CD8-positive, alpha-beta memory T cell (primary cell): ENCODE results near the gene LHFPL6. TPM values are rescaled to one million over a fixed set of nuclear protein-coding genes. Genes with fewer than 3 reads are reported as not detected.

ENCODE experiments used
- CTCF ChIA-PET: fragments of 350-600 bp; sonication (Branson Sonifier 250); formaldehyde crosslinking; loops from one replicate; lab custom pipeline; 2021; ENCODE audit warnings: antibody characterized with exemption; lab: Charles Lee
- POLR2A ChIA-PET: fragments of 350-600 bp; sonication (Branson Sonifier 250); formaldehyde crosslinking; loops from one replicate; lab custom pipeline; 2021; ENCODE audit warnings: antibody characterized with exemption; lab: Charles Lee
- DNase-seq, 5 donors: peaks; one replicate each; pipeline versions ENCODE4 v3.0.0 to v3.0.0-alpha.2; 2020 to 2022; ENCODE audit warnings: mixed read lengths in 1 of 5
- H3K27ac ChIP-seq: one replicate; pipeline ENCODE4 v1.7.0; 2013; ENCODE audit warnings: low read depth, mild to moderate bottlenecking, low read length, moderate library complexity
- H3K27me3 ChIP-seq: 2 replicates; pipeline ENCODE4 v1.7.0; 2013; ENCODE audit warnings: low read length, mild to moderate bottlenecking; ENCODE audit not compliant: insufficient read depth, poor library complexity, severe bottlenecking
- H3K36me3 ChIP-seq: 2 replicates; pipeline ENCODE4 v1.7.0; 2013; ENCODE audit warnings: mild to moderate bottlenecking, low read length, moderate library complexity; ENCODE audit not compliant: insufficient read depth
- H3K4me1 ChIP-seq: 2 replicates; pipeline ENCODE4 v1.7.0; 2013; ENCODE audit warnings: mild to moderate bottlenecking, low read length, moderate library complexity; ENCODE audit not compliant: insufficient read depth
- H3K4me3 ChIP-seq: 2 replicates; pipeline ENCODE4 v1.7.0; 2013; ENCODE audit warnings: mild to moderate bottlenecking, low read length
- H3K9me3 ChIP-seq: 2 replicates; pipeline ENCODE4 v1.7.0; 2013; ENCODE audit warnings: mild to moderate bottlenecking, low read length
- H3K27ac Mint-ChIP-seq, 8 donors: one replicate each; pipeline ENCODE4 v1.8.0; 2020 to 2021; ENCODE audit warnings: mixed read lengths in 8 of 8, mild to moderate bottlenecking in 6 of 8, inconsistent platforms in 3 of 8, moderate library complexity in 3 of 8
- H3K27me3 Mint-ChIP-seq, 2 donors: one replicate each; pipeline ENCODE4 v1.8.0; 2020 to 2021; ENCODE audit warnings: mixed read lengths in 2 of 2, mild to moderate bottlenecking in 1 of 2, moderate library complexity in 1 of 2
- H3K36me3 Mint-ChIP-seq, 3 donors: one replicate each; pipeline ENCODE4 v1.8.0; 2020 to 2021; ENCODE audit warnings: mixed read lengths in 3 of 3, inconsistent platforms in 1 of 3, mild to moderate bottlenecking in 1 of 3
- H3K4me1 Mint-ChIP-seq, 3 donors: one replicate each; pipeline ENCODE4 v1.8.0; 2020 to 2021; ENCODE audit warnings: mixed read lengths in 3 of 3, inconsistent platforms in 1 of 3, mild to moderate bottlenecking in 1 of 3
- H3K4me3 Mint-ChIP-seq, 7 donors: one replicate each; pipeline ENCODE4 v1.8.0; 2020 to 2021; ENCODE audit warnings: mixed read lengths in 7 of 7, mild to moderate bottlenecking in 6 of 7, moderate library complexity in 4 of 7, inconsistent platforms in 2 of 7
- H3K9me3 Mint-ChIP-seq, 5 donors: one replicate each; pipeline ENCODE4 v1.8.0; 2020 to 2022; ENCODE audit warnings: mixed read lengths in 5 of 5, mild to moderate bottlenecking in 3 of 5, moderate library complexity in 2 of 5, inconsistent platforms in 1 of 5
- polyA plus RNA-seq: library from polyadenylated mRNA; unstranded; fragments of 300-500 nt; fragmentation: Illumina TruSeq; gene quantifications from one replicate; pipeline ENCODE4 v1.2.3, GENCODE V29; 2021
- total RNA-seq, 2 experiments: library from RNA; stranded (reverse); gene quantifications; one replicate each; pipeline ENCODE4 v1.2.3, GENCODE V29; 2021

LHFPL6 gene
- total and polyA plus RNA-seq, 3 experiments from 2014 or later = 5.9 to 6.4 TPM; not detected in 1

- no peak for DNase-seq
- CTCF ChIA-PET = no interaction called here
- Mint-ChIP-seq H3K4me1 (no peaks in the 10 kb centered on the region), H3K36me3 (no peaks in the 10 kb centered on the region), H3K27ac (peak overlapping the region in 1 of 8 donors; percentile 70), H3K4me3 (no peak overlapping the region), H3K9me3 (no peaks in the 10 kb centered on the region), H3K27me3 (peaks cover 3 to 7% of the 10 kb centered on the region in 2 donors)
- H3K4me1 ChIP-seq = no peaks in the 10 kb centered on the region
- no peaks in the 10 kb centered on the region for H3K27me3 ChIP-seq
- POLR2A ChIA-PET = no interaction called here
- H3K36me3 ChIP-seq = no peaks in the 10 kb centered on the region
- no peak overlapping the region for H3K4me3 ChIP-seq
- no peak overlapping the region for H3K27ac ChIP-seq
- H3K9me3 ChIP-seq = no peaks in the 10 kb centered on the region
Measured at GRCh38 chr13:39379118-39379517, 223.9 kb downstream of the LHFPL6 start.

- Mint-ChIP-seq H3K36me3 (no peaks in the 10 kb centered on the region), H3K4me3 (no peak overlapping the region), H3K27ac (no peak overlapping the region), H3K4me1 (no peaks in the 10 kb centered on the region), H3K27me3 (peaks cover 3 to 7% of the 10 kb centered on the region in 2 donors), H3K9me3 (no peaks in the 10 kb centered on the region)
- no peaks in the 10 kb centered on the region for H3K4me1 ChIP-seq
- DNase-seq = no peak
- ChIA-PET CTCF (no interaction called here), POLR2A (no interaction called here)
- no peak overlapping the region for H3K27ac ChIP-seq
- no peaks in the 10 kb centered on the region for H3K27me3 ChIP-seq
- H3K9me3 ChIP-seq = no peaks in the 10 kb centered on the region
- no peaks in the 10 kb centered on the region for H3K36me3 ChIP-seq
- H3K4me3 ChIP-seq = no peak overlapping the region
Measured at GRCh38 chr13:39378306-39378705, 224.7 kb downstream of the LHFPL6 start.

- Histone ChIP-seq H3K4me3 (no peak overlapping the region), H3K9me3 (no peaks in the 10 kb centered on the region), H3K27ac (no peak overlapping the region), H3K27me3 (no peaks in the 10 kb centered on the region), H3K4me1 (no peaks in the 10 kb centered on the region), H3K36me3 (no peaks in the 10 kb centered on the region)
- ChIA-PET CTCF (no interaction called here), POLR2A (no interaction called here)
- no peak for DNase-seq
- Mint-ChIP-seq H3K4me1 (no peaks in the 10 kb centered on the region), H3K36me3 (no peaks in the 10 kb centered on the region), H3K4me3 (no peak overlapping the region), H3K9me3 (no peaks in the 10 kb centered on the region), H3K27ac (no peak overlapping the region), H3K27me3 (peaks cover 4 to 7% of the 10 kb centered on the region in 2 donors)
Measured at GRCh38 chr13:39377699-39378098, 225.3 kb downstream of the LHFPL6 start.

GRCh38 chr13:39376076-39376475 is 226.9 kb downstream of the LHFPL6 start:
- H3K4me3 Mint-ChIP-seq = no peak overlapping the region

GRCh38 chr13:39375601-39376000 is 227.4 kb downstream of the LHFPL6 start:
- no peak overlapping the region for H3K27ac ChIP-seq
- Mint-ChIP-seq H3K27me3 (peaks cover 6 to 13% of the 10 kb centered on the region in 2 donors), H3K4me1 (no peaks in the 10 kb centered on the region), H3K4me3 (no peak overlapping the region), H3K27ac (no peak overlapping the region), H3K9me3 (no peaks in the 10 kb centered on the region), H3K36me3 (no peaks in the 10 kb centered on the region)
- ChIA-PET CTCF (no interaction called here), POLR2A (no interaction called here)
- no peaks in the 10 kb centered on the region for H3K9me3 ChIP-seq
- DNase-seq = no peak
- no peak overlapping the region for H3K4me3 ChIP-seq
- H3K27me3 ChIP-seq = no peaks in the 10 kb centered on the region
- H3K36me3 ChIP-seq = no peaks in the 10 kb centered on the region
- H3K4me1 ChIP-seq = no peaks in the 10 kb centered on the region

More at GRCh38 chr13:39376076-39376475, 226.9 kb downstream of the LHFPL6 start:
- no peak overlapping the region for H3K4me3 ChIP-seq
- DNase-seq = no peak
- POLR2A ChIA-PET = no interaction called here
- Mint-ChIP-seq H3K36me3 (no peaks in the 10 kb centered on the region), H3K27me3 (peaks cover 6 to 12% of the 10 kb centered on the region in 2 donors), H3K9me3 (no peaks in the 10 kb centered on the region), H3K4me1 (no peaks in the 10 kb centered on the region), H3K27ac (no peak overlapping the region)
- H3K36me3 ChIP-seq = no peaks in the 10 kb centered on the region
- no peaks in the 10 kb centered on the region for H3K4me1 ChIP-seq
- no peaks in the 10 kb centered on the region for H3K9me3 ChIP-seq
- no peaks in the 10 kb centered on the region for H3K27me3 ChIP-seq
- no peak overlapping the region for H3K27ac ChIP-seq
- CTCF ChIA-PET = no interaction called here

- DNase-seq = no peak
- H3K9me3 ChIP-seq = no peaks in the 10 kb centered on the region
- Mint-ChIP-seq H3K36me3 (no peaks in the 10 kb centered on the region), H3K4me1 (no peaks in the 10 kb centered on the region), H3K27me3 (peaks cover 6 to 9% of the 10 kb centered on the region in 2 donors), H3K9me3 (no peaks in the 10 kb centered on the region), H3K4me3 (no peak overlapping the region), H3K27ac (no peak overlapping the region)
- no peaks in the 10 kb centered on the region for H3K36me3 ChIP-seq
- no peaks in the 10 kb centered on the region for H3K27me3 ChIP-seq
- H3K27ac ChIP-seq = no peak overlapping the region
- no peaks in the 10 kb centered on the region for H3K4me1 ChIP-seq
- ChIA-PET POLR2A (no interaction called here), CTCF (no interaction called here)
- no peak overlapping the region for H3K4me3 ChIP-seq
Measured at GRCh38 chr13:39374741-39375189, 228.2 kb downstream of the LHFPL6 start.

GRCh38 chr13:39373145-39373544 is 229.8 kb downstream of the LHFPL6 start:
- ChIA-PET POLR2A (no interaction called here), CTCF (no interaction called here)
- Mint-ChIP-seq H3K27me3 (peaks cover 5 to 7% of the 10 kb centered on the region in 2 donors), H3K27ac (no peak overlapping the region), H3K4me3 (no peak overlapping the region), H3K9me3 (no peaks in the 10 kb centered on the region), H3K4me1 (no peaks in the 10 kb centered on the region), H3K36me3 (no peaks in the 10 kb centered on the region)
- Histone ChIP-seq H3K4me1 (no peaks in the 10 kb centered on the region), H3K36me3 (no peaks in the 10 kb centered on the region), H3K4me3 (no peak overlapping the region), H3K9me3 (no peaks in the 10 kb centered on the region), H3K27me3 (no peaks in the 10 kb centered on the region), H3K27ac (no peak overlapping the region)
- no peak for DNase-seq

GRCh38 chr13:39371706-39372105 is 231.3 kb downstream of the LHFPL6 start:
- CTCF ChIA-PET = no interaction called here
- Mint-ChIP-seq H3K4me1 (no peaks in the 10 kb centered on the region), H3K27ac (no peak overlapping the region), H3K27me3 (peaks cover 6 to 7% of the 10 kb centered on the region in 2 donors), H3K36me3 (no peaks in the 10 kb centered on the region), H3K4me3 (no peak overlapping the region), H3K9me3 (no peaks in the 10 kb centered on the region)
- no peak overlapping the region for H3K4me3 ChIP-seq
- no peak for DNase-seq
- H3K4me1 ChIP-seq = no peaks in the 10 kb centered on the region
- no peaks in the 10 kb centered on the region for H3K27me3 ChIP-seq
- H3K36me3 ChIP-seq = no peaks in the 10 kb centered on the region
- POLR2A ChIA-PET = no interaction called here
- H3K9me3 ChIP-seq = no peaks in the 10 kb centered on the region
- H3K27ac ChIP-seq = no peak overlapping the region

GRCh38 chr13:39370554-39370953 is 232.4 kb downstream of the LHFPL6 start:
- Mint-ChIP-seq H3K27me3 (peaks cover 9 to 12% of the 10 kb centered on the region in 2 donors), H3K9me3 (no peaks in the 10 kb centered on the region), H3K4me1 (no peaks in the 10 kb centered on the region), H3K36me3 (no peaks in the 10 kb centered on the region), H3K4me3 (no peak overlapping the region), H3K27ac (no peak overlapping the region)
- CTCF ChIA-PET = no interaction called here
- POLR2A ChIA-PET = no interaction called here
- Histone ChIP-seq H3K36me3 (no peaks in the 10 kb centered on the region), H3K27ac (no peak overlapping the region), H3K4me1 (no peaks in the 10 kb centered on the region), H3K4me3 (no peak overlapping the region), H3K9me3 (no peaks in the 10 kb centered on the region), H3K27me3 (no peaks in the 10 kb centered on the region)
- no peak for DNase-seq
